Testis (tissue), 2 donors: ENCODE data around the gene UNC80.

ENCODE experiments used
- CTCF ChIP-seq, 3 experiments: fragments of 450-650 bp in 2 of 3; fragments of 200-600 bp in 1 of 3; sonication (generic) in 1 of 3; IDR thresholded peaks; one replicate each; pipeline ENCODE4 v1.5.1; 2016 to 2019; ENCODE audit warnings: antibody characterized with exemption in 3 of 3, mild to moderate bottlenecking in 2 of 3, moderate library complexity in 1 of 3
- POLR2A ChIP-seq: fragments of 450-650 bp; IDR thresholded peaks from one replicate; pipeline ENCODE4 v1.6.1; 2017; ENCODE audit warnings: antibody characterized with exemption, mild to moderate bottlenecking, moderate library complexity

- TF ChIP-seq CTCF (IDR thresholded peaks at IDR 0.05) (no peak), POLR2A (no peak)
These were observed 59.3 kb downstream of the UNC80 start for GRCh38 chr2:209830722-209831465.
